NCI-H82 (cell line): Measurements from ENCODE around the gene ADGRL3.
"Not testable (repeated sequence)": the region's sequence is repeated elsewhere in the genome, so short reads cannot be mapped to it uniquely, and the experiment has no call there.

Source experiments
- DNase-seq: peaks from one replicate; lab custom pipeline; 2025; lab: John Stamatoyannopoulos, UW

The ADGRL3 gene

DNA sequence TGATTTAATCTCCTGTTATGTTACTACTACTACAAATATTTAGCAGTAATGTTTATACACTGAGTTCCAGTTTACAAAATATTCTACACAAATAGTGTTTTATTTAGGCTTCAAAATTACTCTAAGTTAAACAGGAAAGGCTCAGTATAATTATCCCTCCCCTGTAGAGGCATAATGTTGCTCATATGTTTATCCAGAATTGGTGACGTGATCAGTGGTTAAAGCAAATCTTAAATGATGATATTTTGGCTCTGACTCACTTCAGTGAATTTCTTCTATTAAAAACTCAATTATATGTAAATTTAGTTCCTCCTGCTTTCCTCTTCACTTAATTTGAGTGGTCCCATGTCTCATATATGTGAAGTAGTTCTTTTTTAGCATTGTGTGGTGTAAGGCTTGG lies 438.5 kb downstream of the ADGRL3 start:
- no peak for DNase-seq

DNA sequence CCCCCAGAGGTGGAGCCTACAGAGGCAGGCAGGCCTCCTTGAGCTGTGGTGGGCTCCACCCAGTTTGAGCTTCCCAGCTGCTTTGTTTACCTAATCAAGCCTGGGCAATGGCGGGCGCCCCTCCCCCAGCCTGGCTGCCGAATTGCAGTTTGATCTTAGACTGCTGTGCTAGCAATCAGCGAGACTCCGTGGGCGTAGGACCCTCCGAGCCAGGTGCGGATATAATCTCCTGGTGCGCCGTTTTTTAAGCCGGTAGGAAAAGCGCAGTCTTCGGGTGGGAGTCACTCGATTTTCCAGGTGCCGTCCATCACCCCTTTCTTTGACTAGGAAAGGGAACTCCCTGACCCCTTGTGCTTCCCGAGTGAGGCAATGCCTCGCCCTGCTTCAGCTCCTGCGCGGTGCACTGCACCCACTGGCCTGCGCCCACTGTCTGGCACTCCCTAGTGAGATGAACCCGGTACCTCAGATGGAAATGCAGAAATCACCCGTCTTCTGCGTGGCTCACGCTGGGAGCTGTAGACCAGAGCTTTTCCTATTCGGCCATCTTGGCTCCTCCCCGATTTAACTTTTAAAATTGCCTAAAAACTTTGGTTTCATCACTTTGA lies 446.7 kb downstream of the ADGRL3 start:
- DNase-seq, result not testable (repeated sequence)

DNA sequence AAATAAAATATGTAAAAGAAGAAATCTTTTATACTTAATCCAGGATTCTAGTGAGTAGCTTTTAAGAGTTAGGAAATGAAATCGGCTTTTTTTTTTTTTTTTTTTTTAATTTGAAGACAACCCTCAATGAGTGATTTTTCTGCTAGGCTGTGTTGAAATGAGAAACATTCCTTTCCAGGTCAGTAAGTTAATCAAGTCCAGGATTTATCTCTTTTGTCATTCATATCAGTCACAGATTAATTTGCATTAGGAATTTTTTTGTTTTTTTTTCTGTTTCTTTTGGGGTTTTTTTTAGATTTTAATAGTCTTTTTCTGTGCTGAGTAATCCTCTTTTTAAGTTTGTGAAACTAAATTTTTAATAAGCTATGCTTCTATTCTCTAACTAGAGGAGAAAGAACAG lies 448.1 kb downstream of the ADGRL3 start:
- DNase-seq, result no peak

DNA sequence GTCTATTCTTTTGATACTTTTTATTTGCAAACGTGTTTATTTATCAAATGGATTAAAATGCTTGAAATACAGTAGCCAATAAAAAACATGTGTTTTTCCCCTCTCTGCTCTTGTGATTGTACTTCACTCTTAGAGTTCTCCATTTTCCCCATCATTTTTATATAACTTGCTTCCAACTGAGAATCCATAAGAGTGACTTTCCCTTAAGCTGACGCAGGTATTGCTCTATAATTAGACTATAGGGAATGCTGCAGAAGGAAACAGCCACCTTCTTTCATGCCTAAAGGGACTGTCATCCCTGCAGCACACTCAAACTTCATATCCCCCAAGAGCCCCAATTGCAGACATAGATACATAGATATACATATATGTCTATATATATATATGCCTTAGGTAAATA lies 456.9 kb downstream of the ADGRL3 start:
- DNase-seq, result no peak

DNA sequence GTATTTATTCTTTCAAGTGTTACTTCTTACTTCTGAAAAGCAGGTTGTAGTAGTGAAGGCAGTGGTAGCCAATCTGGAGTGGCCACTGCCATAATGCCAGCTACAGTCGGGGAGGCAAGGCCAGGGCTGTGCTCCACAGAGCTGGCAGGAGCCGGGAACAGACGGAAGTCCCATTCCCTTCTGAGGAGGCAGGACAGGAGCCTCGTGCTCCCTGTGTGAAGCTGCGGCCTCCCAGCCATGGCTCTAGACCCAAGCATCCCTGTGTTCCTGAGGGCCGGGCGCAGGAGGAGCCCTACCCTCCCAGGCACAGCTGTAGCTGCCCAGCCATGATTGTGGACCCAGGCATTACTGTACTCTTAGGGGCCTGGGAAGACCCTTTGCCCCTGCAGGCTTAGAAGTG lies 461.8 kb downstream of the ADGRL3 start:
- DNase-seq, result no peak

DNA sequence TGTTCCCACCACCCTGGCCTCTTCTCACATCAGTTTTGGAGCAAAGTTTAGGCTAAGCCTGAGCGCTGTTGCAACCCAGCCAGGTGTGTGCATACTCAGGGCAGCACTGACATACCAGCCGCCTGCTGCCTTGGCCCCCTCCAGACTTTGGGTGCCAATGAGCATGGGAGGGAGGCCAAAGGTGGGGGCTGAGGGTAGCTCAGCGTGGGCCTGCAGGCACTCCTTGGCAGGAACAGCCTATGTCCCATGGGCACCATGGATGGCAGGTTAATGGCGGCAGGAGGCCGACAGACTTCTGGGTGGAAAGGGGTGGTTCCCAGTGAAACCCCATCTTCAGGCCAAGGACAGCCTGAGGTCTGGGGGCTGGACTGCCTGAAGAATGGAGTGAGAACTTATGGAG lies 462.2 kb downstream of the ADGRL3 start:
- DNase-seq, result no peak

DNA sequence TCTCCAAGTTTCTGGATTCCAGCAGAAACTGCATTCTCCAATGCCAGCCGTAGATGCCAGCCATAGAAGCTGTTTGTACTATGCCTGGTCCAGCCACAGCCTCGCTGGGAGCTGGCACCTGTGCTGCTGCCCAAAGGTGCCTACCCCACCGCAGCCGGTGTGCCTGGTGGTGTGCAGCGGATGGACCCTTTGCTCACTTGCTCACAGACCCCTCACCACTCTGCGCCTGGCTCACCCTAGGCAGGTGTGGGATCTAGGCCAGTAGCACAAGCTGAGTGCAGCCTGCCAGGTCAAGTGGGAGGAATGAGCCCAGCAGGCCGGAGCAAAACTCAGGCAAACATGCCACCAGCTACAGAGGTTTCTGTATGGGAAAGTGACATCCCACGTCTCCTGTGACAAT lies 463.2 kb downstream of the ADGRL3 start:
- no peak for DNase-seq

DNA sequence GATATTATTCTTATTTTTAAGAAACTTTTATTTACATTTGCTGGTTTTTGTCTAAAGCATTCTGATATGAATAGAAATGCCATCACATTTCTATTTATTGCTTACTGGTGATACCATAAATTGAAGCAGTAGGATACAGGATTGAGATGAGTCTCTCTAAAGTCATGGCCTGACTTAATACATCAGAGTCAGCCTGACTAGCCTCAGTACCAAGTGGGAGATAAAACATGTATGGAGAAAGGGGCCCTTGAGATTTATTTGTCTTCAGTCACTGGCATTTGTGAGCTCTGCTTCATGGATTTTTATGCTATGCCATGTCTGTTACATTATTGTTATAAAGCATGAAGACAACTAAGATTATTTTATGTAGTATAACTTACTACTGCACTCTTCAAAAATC lies 465.5 kb downstream of the ADGRL3 start:
- no peak for DNase-seq

DNA sequence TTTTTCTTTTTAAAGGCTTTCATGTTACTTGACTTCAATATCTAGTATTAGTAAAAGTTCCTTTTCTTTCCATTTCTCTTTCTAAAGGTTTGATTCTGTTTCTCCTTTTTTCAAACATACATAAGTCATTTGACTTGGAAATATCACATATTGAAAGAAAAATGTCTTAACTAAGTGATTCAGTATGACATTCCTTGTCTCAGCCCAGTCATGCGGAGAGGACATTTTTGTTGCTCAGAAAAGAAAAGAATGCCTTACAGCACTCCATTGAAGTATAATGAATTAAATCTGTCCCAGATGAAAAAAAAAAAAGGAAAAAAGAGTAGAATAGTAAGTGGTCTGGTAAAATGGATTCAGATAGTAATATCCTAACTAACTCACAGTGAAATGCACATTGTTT lies 466.1 kb downstream of the ADGRL3 start:
- no peak for DNase-seq

DNA sequence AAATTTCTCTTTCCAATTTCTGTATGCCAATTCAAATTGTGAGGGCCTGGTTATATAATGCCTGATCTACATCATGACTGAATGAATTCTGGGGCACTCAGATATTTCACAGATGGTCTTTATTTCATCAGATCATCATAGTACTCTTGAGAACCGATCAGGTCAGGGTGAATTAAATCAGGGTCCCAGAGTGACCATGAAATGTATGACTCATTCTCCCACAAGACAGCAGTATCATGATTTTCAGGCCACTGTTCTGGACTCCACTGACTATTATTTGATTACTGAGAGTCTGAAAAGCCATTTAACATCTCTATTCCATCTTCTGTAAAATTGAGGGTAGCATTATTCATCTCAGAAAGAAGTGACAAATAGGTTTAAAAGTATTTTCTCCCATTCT lies 471.5 kb downstream of the ADGRL3 start:
- DNase-seq, result no peak

DNA sequence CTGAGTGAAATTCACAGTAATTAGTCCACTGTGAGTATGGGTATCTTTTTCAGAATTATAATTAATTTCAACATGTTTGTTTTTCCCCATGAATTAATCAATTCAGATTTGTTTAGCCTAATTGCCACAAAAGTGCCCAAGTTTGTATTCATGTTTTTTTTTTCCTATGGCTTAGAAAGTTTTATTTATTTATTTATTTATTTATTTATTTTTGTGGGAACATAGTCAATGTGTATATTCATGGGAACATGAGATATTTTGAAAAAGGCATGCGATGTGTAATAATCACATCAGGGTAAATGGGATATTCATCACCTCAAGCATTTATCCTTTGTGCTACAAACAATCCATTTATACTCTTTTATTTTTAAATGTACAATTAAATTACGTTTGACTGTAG lies 475.3 kb downstream of the ADGRL3 start:
- DNase-seq, result no peak

DNA sequence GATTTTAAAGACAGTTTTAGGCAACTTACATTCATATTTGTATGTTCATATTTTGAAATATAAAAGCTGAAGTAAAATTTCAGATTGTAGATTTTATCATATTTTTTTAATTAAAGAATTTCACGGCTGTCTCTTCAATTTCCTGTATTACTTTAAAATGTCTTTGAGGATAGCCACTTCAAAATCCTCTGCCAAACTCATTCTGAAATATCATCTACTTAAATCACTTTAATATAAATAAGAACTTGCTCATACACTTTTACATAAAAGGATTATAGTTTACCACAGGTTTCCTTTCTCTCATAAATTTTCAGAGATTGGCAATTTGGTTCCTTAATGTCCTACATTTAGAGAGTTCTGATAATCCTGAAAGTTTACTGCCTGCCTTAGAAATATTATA lies 478.2 kb downstream of the ADGRL3 start:
- DNase-seq, result no peak

DNA sequence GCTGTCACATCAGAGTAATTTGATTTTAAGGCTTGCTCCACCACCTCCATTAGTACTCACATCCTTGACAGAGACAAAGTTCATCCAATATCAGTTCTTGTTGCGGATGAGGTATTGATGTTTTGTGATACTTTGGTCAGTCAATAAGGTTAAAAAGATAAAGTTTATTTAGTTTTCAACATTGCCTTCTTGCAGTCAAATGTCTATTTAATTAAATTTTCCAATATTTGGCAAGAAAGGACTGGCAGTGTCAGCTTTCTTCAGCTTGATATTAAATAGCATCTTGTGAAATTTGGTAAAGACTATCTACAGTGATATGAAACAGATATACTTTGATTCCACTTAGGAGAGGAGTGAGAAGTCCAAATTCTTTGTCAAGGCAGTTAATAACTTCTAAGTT lies 493.4 kb downstream of the ADGRL3 start:
- DNase-seq, result peak; percentile 29

DNA sequence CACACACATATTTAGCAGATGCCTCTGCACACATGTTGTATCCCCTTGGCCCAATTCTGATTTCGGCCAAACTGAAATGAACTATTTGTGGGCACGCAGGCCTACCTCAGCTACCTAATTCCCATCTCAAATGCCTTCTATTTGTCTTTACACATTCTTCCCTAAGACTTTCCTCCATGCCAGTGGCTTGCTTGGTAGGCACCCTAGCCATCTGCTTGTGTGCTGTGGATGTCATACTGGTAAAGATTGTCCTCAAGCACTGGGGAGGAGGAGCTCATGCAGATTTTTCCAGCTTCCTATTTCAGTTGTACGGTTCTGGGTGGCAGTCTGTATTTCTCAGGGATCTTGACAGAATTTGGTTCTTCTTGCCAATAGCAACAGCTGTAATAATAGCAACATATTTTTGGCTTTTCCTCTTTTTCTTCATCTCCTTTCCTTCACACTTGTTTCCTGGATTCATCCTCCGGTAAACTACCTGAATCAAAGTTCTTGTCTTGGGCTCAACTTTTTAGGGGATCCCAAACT lies 514.3 kb downstream of the ADGRL3 start:
- DNase-seq, result no peak

DNA sequence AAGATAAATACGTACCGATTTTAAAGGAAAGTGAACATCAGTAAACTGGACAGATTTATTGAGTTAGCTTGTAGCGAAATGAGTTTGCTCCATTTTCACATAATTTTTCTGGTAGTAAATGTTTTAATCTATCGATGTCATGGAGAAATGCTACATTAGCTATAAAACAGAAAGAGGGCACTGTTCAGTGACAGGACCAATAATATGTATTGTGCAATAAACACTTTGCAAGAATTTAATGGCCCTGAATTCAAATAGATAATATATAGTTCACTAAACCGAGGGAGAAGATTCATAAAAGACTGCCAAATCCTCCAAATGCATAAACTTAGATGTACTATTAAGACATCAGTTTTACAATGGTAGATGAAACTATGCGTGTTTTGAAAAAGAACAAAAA lies 516.3 kb downstream of the ADGRL3 start:
- no peak for DNase-seq

DNA sequence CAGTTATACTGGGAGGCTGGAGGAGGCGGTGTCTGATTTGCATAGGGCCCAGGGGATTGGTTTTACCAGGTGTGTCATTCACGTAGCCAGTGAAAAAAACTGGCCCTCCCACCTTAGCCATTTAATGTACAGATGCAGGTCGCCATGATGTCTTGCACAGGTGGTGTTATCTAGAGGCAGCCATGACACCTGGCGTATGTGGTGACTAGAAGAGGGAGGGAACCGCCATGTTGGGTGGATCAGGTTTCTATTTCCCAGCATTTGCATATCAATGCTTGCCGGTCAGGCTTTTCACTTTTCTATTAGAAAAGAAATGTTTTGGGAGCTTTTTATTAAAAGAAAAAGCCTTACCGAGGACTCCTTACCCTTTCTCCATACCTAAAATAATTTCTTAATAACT lies 523.4 kb downstream of the ADGRL3 start:
- no peak for DNase-seq

DNA sequence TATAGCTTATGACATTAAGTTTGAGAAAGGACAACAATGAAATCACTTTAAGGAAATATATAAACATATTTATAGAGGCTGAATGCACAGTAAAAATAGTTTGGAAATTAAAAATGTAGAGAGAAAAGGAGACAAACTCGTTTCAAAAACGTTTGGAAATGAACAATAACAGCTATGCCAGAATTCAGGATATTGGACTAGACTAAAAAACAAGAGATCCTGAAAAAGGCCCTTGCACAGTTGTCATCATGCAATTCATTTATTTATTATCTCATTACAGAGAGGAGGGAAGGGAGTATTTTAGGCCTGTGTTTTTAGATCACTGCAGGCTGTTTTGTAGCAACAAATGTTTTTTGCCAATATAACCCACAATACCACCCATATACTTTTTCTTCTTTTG lies 527.2 kb downstream of the ADGRL3 start:
- no peak for DNase-seq

DNA sequence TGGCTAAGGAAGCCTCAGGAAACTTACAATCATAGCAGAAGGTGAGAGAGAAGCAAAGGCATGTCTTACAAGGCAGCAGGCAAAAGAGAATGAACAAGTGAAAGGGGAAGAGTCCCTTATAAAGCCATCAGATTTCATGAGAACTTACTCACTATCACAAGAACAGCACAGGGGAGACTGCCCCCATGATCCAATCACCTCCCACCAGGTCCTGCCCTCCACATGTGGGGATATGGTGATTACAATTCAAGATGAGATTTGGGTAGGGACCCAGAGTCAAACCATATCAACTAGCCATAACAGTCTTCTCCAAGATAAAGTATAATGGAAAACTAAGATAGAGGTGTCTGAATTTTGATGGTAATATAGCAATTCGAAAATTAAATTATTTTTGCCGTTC lies 534.3 kb downstream of the ADGRL3 start:
- DNase-seq, result no peak

DNA sequence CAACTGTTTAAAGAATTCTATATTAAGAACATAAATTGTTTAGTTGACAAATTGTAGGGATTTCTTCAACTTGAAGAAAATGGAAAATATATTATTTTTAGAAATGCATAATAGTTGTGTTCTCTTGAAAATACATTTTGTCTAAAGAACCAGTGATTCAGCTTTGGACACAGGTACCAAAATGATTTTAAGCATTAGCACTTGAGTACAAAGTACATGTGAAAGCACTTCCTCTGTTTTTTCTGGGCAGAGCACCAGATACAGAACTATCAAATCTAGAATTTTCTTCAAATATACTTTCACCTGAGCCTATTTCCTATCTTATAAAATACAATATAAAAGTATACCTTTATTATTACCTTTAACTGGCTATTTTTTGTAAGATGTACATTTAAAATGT lies 539.8 kb downstream of the ADGRL3 start:
- DNase-seq, result no peak

DNA sequence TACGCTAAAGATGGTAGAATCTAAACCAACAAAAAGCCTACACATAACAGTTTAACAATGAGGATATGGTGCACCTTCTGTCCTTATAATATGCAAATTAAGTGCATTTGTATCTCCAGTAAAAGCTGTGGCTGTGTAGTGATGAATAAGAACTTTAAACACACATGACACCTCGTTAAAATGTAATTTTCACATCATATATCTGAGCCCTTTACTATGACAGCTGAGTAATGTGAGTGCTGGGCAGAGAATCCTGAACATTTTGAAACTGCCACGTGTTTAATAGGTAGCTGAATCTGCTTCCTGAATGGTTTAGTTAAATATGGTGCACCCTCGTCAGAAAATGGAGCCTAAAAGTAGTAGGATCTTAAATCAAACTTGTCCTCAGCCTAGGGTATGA lies 540.8 kb downstream of the ADGRL3 start:
- no peak for DNase-seq

DNA sequence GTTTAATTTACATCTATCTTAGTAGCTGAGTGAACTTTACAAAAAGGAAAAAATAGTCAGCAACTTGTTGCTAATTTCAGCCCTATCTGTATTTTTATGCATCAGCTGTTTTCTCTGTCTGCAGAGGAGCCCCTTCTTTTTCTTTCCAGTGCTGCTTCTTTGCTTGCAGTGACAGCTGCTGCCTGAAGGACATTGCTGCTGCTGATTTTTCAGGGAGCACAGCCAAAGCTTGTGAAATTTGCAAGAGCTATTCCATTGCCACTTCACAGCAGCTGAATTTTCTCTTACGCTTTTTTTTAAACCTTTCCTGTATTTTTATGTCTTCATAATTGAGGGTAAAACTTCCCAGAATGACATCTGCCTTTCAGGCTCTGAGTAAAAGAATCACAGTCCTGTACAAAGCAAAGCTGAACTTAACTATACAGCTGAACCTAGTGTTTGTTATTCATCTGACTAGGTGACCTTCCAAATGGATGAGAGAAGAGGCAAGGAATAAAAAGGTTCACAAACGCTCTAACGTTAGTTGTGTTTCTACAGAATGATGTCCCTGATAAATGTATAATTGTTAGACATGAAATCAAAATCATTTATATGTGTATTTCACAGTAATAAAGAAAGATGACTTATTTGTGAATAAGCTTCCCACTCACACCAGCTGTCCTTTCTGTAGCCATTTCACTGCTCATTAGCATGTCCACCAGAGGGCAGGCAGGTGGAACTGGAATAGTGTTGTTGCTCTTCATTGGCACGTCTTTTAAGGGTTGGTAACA lies 541.4 kb downstream of the ADGRL3 start:
- DNase-seq, result peak; percentile 45

DNA sequence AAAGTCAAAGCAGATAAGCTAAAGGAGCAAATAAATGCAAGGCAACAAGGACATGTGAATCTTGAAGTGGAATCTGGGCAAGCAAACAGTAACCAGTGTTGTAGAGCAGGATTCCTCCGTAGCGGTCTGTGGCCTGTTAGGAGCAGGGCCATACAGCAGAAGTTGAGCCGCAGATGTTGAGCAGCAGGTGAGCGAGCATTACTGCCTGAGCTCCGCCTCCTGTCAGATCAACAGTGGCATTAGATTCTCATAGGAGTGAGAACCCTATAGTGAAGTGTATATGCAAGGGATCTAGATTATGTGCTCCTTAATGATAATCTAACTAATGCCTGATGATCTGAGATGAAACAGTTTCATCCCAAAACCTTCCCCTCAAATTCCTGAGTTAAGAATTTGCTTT lies 550.7 kb downstream of the ADGRL3 start:
- peak; percentile 1 for DNase-seq

DNA sequence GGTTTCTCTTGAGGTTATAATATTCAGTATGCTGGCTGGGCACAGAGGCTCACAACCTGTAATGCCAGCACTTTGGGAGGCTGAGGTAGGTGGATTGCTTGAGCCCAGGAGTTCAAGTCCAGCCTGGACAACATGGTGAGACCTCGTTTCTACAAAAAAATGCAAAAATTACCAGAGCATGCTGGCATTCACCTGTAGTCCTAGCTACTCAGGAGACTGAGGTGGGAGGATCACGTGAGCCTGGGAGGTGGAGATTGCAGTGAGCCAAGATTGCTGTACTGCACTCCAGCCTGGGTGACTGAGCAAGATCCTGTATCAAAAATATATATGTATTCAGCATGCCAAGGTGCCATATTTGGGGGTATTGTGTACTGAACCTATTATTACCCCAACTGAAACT lies 552.5 kb downstream of the ADGRL3 start:
- no peak for DNase-seq

DNA sequence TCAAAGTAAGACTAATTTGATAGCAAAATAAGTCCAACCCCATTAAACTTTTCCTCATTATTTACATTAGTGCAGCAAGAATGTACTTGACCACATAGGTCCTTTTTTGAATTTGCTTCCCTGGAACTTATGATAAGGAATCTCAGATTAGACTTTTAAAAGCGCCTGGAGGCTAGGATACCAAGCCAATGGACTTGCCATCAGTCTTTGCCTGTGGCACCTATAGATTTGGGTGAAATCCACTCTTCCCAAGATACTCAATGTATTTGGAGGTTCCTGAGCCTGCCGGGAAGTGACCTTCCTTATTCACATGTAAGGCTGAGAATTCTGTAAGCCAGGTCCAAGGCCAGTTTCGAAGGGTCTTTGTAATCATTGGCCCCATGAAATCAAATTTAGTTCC lies 553.6 kb downstream of the ADGRL3 start:
- no peak for DNase-seq
